ENCODE data around the gene GOSR2.
"Not testable (repeated sequence)": the region's sequence is repeated elsewhere in the genome, so short reads cannot be mapped to it uniquely, and the experiment has no call there.

GOSR2 gene

GRCh38 chr17:46894024-46894423 lies 28.9 kb upstream of the GOSR2 start:
- no peak for DNase-seq (ENCODE audit: low read depth, low spot score)

DNA sequence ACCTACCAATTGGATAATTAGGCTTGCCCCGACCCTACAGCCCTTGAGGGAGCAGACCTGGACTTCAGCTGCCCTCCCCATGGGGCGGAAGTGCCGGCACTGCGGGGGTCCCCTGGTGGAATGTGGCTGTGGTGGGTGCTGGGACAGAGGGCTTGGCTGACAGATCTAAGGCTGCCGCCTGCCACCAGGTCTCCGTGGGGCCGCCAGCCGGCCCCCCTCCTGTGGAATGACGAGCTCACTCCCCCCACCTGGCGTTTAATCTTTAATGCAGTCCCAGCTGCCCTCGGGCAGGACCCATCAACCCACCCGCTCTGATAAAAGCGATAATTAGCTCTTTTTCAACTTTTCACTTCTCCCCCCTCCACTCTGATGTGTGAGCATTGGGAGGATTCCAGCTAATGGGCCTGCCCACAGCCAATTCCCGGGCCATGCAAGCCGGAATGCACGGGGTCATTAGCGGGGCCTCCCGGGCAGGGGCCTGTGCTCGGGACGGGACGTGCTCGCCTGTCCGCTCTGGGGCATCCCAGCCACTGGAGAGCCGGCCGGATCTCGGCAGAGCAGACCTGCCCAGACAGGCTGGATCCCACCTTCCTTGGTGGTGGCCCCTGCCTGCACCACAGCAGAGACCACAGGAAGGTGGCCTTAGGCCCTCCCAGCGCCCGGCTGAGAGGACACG lies 28.3 kb upstream of the GOSR2 start:
- peak; percentile 92 for DNase-seq (ENCODE audit: low read depth, low spot score)

DNA sequence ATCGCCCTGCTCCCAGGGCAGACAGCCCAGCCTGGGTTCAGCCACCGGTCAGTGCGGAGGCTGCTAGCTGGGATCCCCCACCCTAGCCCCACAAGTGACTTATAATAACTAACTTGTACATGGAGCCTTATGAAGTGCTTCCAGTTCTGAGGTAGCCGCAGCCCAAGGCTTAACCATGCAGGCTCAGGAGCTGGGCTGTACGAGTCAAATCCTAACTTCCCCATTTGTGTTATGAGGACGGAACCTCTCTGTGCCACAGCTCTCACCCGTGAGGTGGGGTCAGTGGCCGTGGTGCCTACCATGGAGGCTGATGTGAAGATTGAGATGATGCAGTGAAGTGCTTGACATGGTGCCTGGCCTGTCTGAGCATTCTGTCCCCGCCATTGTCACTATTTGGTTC lies 27.8 kb upstream of the GOSR2 start:
- DNase-seq (ENCODE audit: low read depth, low spot score): no peak

DNA sequence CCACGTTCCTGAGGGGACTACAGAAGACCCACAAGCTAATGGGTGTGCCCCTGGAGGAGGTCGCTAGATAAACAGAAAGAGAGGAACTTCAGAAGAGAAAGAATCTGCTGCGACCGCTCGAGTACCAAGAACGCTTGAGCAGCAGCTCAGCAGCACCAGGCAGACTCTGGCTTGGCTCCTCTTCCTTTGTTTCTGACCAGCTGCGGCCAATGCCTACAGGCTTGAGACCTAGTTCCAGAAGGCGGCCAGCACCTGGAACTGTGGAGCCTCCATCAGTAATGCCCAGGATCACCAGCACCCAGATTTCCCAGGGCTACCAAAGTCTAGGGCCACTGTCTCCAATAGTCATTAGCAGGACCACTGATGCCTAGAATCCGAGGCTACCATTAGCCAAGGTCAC lies 26.0 kb upstream of the GOSR2 start:
- no peak for DNase-seq (ENCODE audit: low read depth, low spot score)

GRCh38 chr17:46898364-46898763 lies 24.6 kb upstream of the GOSR2 start:
- no peak for DNase-seq (ENCODE audit: low read depth, low spot score)

DNA sequence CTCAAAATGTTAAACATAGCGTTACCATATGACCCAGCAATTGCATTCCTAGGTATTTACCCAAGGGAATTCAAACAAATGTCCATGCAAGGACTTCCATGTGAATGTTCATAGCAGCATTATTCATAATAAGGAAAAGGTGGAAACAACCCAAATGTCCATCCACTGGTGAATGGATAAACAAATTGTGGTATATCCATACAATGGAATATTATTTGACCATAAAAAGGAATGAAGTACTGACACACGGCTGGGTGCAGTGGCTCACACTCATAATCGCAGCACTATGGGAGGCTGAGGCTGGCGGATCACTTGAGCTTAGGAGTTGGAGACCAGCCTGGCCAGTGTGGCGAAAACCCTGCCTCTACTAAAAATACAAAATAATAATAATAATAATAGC lies 24.1 kb upstream of the GOSR2 start:
- DNase-seq (ENCODE audit: low read depth, low spot score): no peak

GRCh38 chr17:46901291-46901690 lies 21.7 kb upstream of the GOSR2 start:
- DNase-seq (ENCODE audit: low read depth, low spot score): no peak

GRCh38 chr17:46903762-46904672 lies 18.9 kb upstream of the GOSR2 start:
- DNase-seq (ENCODE audit: low read depth, low spot score): no peak

- no peak for DNase-seq (ENCODE audit: low read depth, low spot score)
Measured at GRCh38 chr17:46908068-46908737, 14.8 kb upstream of the GOSR2 start.

GRCh38 chr17:46910179-46910927 lies 12.6 kb upstream of the GOSR2 start:
- no peak for DNase-seq (ENCODE audit: low read depth, low spot score)

GRCh38 chr17:46911311-46911710 lies 11.6 kb upstream of the GOSR2 start:
- no peak for DNase-seq (ENCODE audit: low read depth, low spot score)

DNA sequence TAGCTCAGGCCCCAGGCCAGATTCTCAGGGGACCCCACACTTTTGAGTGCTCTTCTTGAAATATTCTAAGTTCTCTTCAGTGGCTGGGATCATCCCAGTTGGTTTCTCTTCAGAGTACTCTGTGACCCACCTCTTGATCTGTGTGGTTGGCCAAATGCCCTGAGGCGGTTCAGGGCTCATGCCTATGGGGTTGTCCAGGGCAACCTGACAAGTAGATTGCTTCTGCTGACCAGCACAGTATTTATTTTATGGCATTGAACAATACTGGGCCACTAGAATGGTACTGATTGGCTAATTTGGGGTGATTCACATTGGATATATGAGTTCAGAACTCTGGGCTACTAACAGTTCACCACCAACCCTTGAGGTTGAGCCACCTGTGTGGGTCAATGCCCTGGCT lies 7.4 kb upstream of the GOSR2 start:
- no peak for DNase-seq (ENCODE audit: low read depth, low spot score)

GRCh38 chr17:46916211-46916610 lies 6.7 kb upstream of the GOSR2 start:
- DNase-seq (ENCODE audit: low read depth, low spot score): no peak

DNA sequence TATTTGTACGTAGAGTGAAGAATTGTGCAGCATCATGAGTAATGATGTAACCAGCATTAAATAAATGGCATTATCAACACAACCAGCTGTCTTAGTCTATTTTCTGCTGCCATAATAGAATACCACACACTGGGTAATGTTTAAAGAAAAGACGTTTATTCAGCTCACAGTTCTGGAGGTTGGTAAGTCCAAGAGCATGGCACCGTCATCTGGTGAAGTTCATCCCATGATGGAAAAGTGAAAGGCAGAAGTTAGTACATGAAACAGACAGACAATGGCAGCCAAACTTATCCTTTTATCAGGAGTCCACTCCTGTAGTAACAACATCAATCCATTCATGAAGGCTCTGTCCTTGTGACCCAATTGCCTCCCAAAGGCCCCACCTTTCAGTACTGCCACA lies 6.3 kb upstream of the GOSR2 start:
- no peak for DNase-seq (ENCODE audit: low read depth, low spot score)

GRCh38 chr17:46917041-46917440 lies 5.9 kb upstream of the GOSR2 start:
- DNase-seq (ENCODE audit: low read depth, low spot score): no peak

GRCh38 chr17:46917516-46917915 lies 5.4 kb upstream of the GOSR2 start:
- DNase-seq (ENCODE audit: low read depth, low spot score): no peak

DNA sequence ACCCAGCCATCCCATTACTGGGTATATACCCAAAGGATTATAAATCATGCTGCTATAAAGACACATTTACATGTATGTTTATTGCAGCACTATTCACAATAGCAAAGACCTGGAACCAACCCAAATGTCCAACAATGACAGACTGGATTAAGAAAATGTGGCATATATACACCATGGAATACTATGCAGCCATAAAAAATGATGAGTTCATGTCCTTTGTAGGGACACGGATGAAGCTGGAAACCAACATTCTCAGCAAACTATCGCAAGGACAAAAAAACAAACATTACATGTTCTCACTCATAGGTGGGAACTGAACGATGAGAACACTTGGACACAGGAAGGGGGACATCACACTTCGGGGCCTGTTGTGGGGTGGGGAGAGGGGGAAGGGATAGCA lies 998 bp upstream of the GOSR2 start:
- not testable (repeated sequence) for DNase-seq (ENCODE audit: low read depth, low spot score)

- no peak for DNase-seq (ENCODE audit: low read depth, low spot score)
Measured at GRCh38 chr17:46922487-46922803, 515 bp upstream of the GOSR2 start.

- DNase-seq (ENCODE audit: low read depth, low spot score): no peak
Measured at GRCh38 chr17:46925185-46925868, 2.4 kb downstream of the GOSR2 start.

- no peak for DNase-seq (ENCODE audit: low read depth, low spot score)
Measured at GRCh38 chr17:46928467-46929261, 5.7 kb downstream of the GOSR2 start.

DNA sequence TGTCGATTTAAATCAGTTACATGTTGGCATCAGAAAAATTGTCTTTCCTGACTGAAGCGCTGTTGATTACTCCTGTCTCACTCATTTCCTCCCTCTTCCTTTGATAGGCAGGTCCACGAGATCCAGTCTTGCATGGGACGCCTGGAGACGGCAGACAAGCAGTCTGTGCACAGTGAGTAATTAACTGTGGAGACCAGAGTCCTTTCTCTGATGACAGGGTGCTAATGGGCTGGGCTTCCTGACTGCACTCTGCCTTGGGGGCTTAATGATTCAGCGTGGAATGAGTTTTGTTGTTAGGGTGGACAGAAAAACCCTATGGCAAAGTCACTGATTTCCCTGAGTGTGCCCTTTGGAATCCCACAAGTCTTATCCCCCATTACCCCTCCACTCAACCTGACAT lies 6.5 kb downstream of the GOSR2 start:
- peak; percentile 68 for DNase-seq (ENCODE audit: low read depth, low spot score)

Measured in ELF-1 (cell line).